ENCODE data around the gene GPC1. TPM values are rescaled to one million over a fixed set of nuclear protein-coding genes. Genes with fewer than 3 reads are reported as not detected.
A peak's percentile ranks its signal among the peaks of the same experiment; 100 is the strongest.

GPC1 gene
- total RNA-seq, 3 donors from 2014 or later, result 12.4 to 29.2 (median 15.4) TPM

- peaks cover 15% of the 10 kb centered on the region for H3K4me1 ChIP-seq (ENCODE audit: low read depth)
- DNase-seq, result peak in 1 of 3 donors; percentile 10
- no peak overlapping the region for H3K4me3 ChIP-seq
- H3K9me3 ChIP-seq, result no peaks in the 10 kb centered on the region
- H3K36me3 ChIP-seq (ENCODE audit: low read depth), result no peaks in the 10 kb centered on the region
- intact Hi-C loops (cut with DNase I, micrococcal nuclease), result no loop called here
- no peak for ATAC-seq
- no peak for TF ChIP-seq CTCF (IDR thresholded peaks at IDR 0.05)
Observed at GRCh38 chr2:240440251-240440650, 4.8 kb downstream of the GPC1 start.

- Histone ChIP-seq H3K36me3 (ENCODE audit: low read depth) (no peaks in the 10 kb centered on the region), H3K4me1 (ENCODE audit: low read depth) (peaks cover 15% of the 10 kb centered on the region), H3K4me3 (no peak overlapping the region), H3K9me3 (no peaks in the 10 kb centered on the region)
- DNase-seq (peak in 2 of 3 donors; percentile 13 to 31), ATAC-seq (no peak)
- intact Hi-C loops (cut with DNase I, micrococcal nuclease), result no loop called here
- TF ChIP-seq CTCF (IDR thresholded peaks at IDR 0.05), result no peak
Observed at GRCh38 chr2:240440704-240441320, 5.3 kb downstream of the GPC1 start.

- no peak for ATAC-seq
- TF ChIP-seq CTCF (IDR thresholded peaks at IDR 0.05), result no peak
- intact Hi-C loops (cut with DNase I, micrococcal nuclease), result no loop called here
- no peak overlapping the region for H3K4me3 ChIP-seq
- no peaks in the 10 kb centered on the region for H3K36me3 ChIP-seq (ENCODE audit: low read depth)
- no peaks in the 10 kb centered on the region for H3K9me3 ChIP-seq
- H3K4me1 ChIP-seq (ENCODE audit: low read depth), result peaks cover 10% of the 10 kb centered on the region
- peak in 2 of 3 donors; percentile 11 to 38 for DNase-seq
Observed at GRCh38 chr2:240441326-240441992, 6.0 kb downstream of the GPC1 start.

GRCh38 chr2:240441993-240442411 is 6.5 kb downstream of the GPC1 start:
- DNase-seq (peak in 2 of 3 donors; percentile 12 to 46), ATAC-seq (no peak)
- intact Hi-C loops (cut with DNase I, micrococcal nuclease), result no loop called here
- TF ChIP-seq CTCF (IDR thresholded peaks at IDR 0.05), result no peak
- Histone ChIP-seq H3K9me3 (no peaks in the 10 kb centered on the region), H3K4me1 (ENCODE audit: low read depth) (peaks cover 6% of the 10 kb centered on the region), H3K36me3 (ENCODE audit: low read depth) (no peaks in the 10 kb centered on the region), H3K4me3 (no peak overlapping the region)

- H3K36me3 ChIP-seq (ENCODE audit: low read depth), result no peaks in the 10 kb centered on the region
- DNase-seq (no peak), ATAC-seq (no peak)
- TF ChIP-seq CTCF (IDR thresholded peaks at IDR 0.05), result no peak
- no peak overlapping the region for H3K4me3 ChIP-seq
- no peaks in the 10 kb centered on the region for H3K9me3 ChIP-seq
- H3K4me1 ChIP-seq (ENCODE audit: low read depth), result peaks cover 4% of the 10 kb centered on the region
- intact Hi-C loops (cut with DNase I, micrococcal nuclease), result no loop called here
Observed at GRCh38 chr2:240442891-240443715, 7.6 kb downstream of the GPC1 start.

All from mucosa of descending colon (tissue), 3 donors.